Activated CD4-positive, alpha-beta T cell treated with anti-CD3 and anti-CD28 coated beads, Interleukin-2, amount 50 U/mL, for 24 hours (primary cell): ENCODE data around the gene KLHL30.

ENCODE experiments used
- DNase-seq, 2 donors: peaks; one replicate each; pipeline ENCODE4 v3.0.0-alpha.2; 2020; ENCODE audit warnings: low read depth in 1 of 2, low spot score in 1 of 2

KLHL30 gene

GRCh38 chr2:238130111-238130695, 8.3 kb upstream of the KLHL30 start:
- DNase-seq: no peak

GRCh38 chr2:238130696-238131628, 7.5 kb upstream of the KLHL30 start:
- DNase-seq: no peak

DNA sequence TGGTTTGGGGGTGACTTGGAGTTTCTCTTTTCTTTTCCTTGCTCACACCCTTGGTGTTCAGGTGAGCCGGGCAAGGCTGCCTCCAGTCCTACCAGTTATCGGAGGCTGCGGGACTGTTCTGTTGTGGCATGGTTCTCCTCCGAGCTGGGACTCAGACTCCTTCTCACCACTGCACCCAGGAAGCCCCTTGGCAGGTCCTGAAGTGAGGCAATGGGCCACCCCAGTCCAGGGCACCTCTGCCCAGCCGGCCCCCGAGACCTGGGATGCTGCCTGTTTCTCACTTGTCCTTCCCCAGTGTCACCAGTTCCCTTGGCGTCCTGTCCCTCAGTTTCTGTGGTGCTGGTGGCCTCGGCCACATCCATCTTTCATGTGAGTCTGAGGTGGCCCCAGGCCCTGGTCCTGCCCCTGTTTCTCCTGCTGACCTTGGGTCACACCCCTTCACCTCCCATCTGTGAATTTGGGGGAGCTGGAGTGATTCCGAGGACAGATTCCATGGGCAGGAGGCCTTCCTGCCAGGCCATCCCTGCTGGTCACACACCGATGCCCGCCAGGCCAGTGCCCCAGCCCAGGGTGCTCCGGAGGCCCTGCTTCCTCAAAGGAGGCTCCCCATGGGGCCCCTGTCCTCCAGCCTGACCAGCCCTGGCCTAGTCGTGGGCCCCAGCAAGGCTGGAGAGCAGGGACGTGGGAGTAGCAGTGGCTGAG, 6.6 kb upstream of the KLHL30 start:
- DNase-seq: no peak

GRCh38 chr2:238132463-238133450, 5.7 kb upstream of the KLHL30 start:
- no peak for DNase-seq

GRCh38 chr2:238133499-238134392, 4.7 kb upstream of the KLHL30 start:
- no peak for DNase-seq

DNA sequence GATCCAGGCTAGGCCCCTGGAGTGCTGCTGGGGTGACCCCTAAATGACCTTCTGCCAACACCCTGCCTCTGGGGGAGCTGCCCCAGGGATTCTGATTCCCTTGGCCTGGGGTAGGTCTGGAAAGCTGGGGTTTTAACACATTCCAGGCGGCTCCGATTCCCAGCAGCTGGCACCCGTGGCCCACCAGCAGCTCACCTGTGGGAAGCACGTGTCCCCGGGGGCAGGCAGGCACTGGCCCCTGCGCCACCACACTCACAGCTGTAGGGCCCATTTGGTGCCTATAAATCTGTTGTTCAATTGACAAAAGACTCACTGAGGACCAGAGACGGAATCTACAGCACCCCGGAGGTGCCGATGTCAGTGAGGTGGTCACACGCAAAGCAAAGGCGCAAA, 4.1 kb upstream of the KLHL30 start:
- DNase-seq: no peak

DNA sequence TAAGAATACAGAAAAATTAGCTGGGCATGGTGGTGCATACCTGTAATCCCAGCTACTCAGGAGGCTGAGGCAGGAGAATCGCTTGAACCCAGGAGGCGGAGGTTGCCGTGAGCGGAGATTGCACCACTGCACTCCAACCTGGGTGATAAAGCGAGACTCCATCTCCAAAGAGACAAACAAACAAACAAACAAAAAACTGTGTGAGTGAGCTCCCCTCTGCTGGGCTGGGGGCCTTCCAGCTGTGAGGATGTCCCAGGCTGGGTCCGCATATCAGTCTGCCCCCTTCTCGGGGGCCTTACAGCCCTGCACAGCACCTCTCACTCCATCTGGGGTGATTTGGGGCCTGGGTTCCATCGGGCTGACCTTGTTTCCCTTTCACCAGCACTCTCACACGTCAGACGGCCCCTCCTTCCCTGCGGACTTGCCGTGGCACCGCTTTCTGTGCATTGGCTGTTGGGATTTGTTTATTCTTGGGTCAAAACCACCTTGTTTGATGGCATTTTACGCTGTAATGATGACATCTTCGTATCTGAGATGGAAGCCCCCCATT, 2.8 kb upstream of the KLHL30 start:
- no peak for DNase-seq

DNA sequence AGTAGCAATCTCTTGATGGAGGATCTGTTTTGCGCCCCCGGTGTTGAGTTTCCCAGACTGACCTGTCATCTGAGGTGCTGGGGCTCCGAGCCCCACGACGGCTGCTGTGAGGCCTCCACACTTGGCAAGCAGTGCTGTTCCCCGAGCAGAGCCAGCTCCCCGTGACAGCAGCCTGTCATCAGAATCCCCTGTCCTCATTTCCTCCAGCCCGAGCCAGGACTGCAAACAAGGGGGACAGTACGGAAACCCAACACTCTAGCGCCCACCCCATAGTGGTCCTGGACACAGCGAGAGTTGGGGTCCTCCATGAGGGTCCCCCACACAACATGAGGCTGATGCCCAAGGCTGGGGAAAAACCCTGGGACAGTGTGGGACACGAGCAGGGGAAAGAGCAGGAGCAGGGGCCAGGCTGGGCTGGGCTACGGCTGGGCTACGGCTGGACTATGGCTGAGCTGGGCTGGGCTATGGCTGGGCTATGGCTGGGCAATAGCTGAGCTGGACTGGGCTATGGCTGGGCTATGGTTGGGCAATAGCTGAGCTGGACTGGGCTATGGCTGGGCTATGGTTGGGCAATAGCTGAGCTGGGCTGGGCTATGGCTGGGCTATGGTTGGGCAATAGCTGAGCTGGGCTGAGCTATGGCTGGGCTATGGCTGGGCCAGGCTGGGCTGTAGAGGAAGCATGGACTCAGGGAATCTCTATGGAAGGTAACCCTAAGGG, 1.5 kb upstream of the KLHL30 start:
- no peak for DNase-seq

- no peak for DNase-seq
Observed at GRCh38 chr2:238137885-238138284, 583 bp upstream of the KLHL30 start.

GRCh38 chr2:238139196-238140039, 950 bp downstream of the KLHL30 start:
- DNase-seq: no peak

DNA sequence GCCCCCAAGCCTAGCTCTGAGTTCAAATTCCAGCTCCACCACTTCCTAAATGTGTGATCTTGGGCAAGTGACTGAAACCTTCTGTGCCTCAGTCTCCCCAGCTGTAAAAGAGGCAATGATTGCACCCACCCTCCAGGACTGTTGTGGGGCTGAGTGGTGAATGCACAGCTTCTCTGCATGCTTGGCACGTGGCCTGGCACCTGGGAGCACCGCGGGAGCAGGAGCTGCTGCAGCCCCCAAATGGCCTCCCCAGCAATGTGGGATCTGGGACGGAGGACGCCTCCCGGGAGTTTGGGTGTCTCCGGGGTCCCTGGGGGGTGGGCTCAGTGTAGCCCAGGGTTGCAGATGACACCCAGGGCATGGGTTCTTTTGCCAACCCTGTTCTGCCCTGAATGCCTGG, 1.6 kb downstream of the KLHL30 start:
- no peak for DNase-seq

DNA sequence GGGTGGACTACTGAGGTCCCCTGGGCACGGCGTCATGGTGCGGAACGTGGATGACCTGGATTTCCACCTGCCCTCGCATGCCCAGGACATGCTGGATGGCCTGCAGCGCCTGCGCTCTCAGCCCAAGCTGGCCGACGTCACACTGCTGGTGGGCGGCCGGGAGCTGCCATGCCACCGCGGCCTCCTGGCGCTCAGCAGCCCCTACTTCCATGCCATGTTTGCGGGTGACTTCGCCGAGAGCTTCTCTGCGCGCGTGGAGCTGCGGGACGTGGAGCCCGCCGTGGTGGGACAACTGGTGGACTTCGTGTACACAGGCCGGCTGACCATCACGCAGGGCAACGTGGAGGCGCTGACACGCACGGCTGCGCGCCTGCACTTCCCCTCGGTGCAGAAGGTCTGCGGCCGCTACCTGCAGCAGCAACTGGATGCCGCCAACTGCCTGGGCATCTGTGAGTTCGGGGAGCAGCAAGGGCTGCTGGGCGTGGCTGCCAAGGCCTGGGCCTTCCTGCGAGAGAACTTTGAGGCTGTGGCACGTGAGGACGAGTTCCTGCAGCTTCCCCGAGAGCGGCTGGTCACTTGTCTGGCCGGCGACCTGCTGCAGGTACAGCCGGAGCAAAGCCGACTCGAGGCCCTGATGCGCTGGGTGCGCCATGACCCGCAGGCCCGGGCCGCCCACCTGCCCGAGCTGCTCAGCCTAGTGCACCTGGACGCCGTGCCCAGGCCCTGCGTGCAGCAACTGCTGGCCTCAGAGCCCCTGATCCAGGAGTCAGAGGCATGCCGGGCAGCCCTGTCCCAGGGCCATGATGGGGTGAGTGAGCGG, 2.5 kb downstream of the KLHL30 start:
- DNase-seq: no peak

GRCh38 chr2:238141541-238142318, 3.3 kb downstream of the KLHL30 start:
- DNase-seq: no peak

DNA sequence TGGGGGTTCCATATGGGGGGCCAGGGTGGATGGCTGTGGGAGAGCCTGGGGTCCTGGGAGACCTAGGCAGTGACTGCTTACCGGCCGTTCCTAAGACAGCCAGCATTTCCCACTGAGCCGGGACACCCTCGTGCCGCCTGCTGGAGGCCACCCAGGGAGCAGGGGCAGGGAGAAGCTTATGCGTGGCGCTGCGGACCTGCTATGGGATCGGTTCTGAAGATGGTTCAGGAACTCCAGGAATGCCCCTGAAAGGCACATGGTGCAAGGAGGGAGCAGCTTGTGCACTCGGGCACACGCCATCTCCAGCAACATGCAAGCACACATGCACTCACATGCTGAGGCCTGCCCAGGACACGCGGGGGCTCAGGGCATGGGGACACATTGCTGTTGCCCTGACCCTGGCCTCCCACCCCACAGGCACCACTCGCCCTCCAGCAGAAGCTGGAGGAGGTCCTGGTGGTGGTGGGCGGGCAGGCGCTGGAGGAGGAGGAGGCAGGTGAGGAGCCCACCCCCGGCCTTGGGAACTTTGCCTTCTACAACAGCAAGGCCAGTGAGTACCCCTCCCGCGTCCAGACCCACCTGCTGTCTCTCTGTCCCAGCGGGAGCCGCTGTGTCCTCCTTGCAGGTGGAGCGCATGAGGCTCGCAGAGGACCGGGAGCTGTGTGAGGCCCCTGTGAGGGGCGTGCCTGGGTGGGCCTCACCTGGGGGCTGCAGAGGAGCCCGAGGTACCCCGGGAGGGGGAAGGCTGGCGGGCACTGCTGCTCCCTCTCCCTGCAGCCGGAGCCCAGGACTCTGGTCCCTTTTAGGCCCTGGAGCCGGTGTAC, 4.1 kb downstream of the KLHL30 start:
- DNase-seq: no peak

DNA sequence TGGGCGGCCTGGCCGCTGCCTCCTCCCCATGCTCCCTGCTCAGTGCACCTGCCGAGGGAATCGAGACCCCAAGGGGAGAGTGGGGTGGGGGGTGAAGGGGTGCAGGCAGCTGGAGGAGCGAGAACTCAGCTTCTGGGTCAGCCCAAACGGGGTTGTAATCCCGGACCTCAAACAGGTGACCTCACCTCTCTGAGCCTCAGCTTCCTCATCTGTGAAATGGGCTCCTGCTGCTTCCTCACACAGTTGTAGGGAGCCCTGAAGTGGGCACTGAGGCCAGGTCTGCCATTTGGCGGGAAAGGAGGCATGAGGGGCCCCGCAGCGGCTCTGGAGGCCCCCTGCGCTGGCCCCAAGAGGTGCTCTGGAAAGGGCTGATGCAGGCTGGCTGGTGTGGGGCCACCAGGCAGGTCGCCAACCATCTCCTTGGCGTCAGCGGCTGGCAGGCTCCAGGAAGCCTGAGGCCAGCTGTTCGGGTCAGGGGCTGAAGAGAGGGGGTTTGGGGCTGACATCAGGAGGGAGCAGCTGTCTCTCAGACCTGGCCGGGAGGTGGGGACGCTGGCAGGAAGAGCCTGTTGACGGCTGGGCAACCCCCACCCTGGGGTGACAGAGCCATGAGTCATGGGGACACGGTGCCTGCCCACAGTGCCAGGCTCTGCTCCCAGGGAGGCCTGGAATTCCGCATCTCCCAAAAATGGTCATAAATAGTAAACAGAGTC, 4.9 kb downstream of the KLHL30 start:
- DNase-seq: no peak
